OCI-LY7 (cell line): ENCODE data around the gene ECD. TPM values are rescaled to one million over a fixed set of nuclear protein-coding genes. Genes with fewer than 3 reads are reported as not detected.

Experiments used
- BruUV-seq: library from RNA; stranded (reverse); fragments of 400-500 nt; replicated peaks from 2 replicates; lab custom pipeline; 2021; lab: Mats Ljungman, UMichigan
- CTCF ChIA-PET: fragments of 300-600 bp; sonication (Branson Sonifier 250); formaldehyde crosslinking; loops from one replicate; lab custom pipeline; 2022; ENCODE audit warnings: antibody characterized with exemption; ENCODE audit not compliant: unreplicated experiment; lab: Charles Lee
- POLR2A ChIA-PET: fragments of 300-600 bp; sonication (Branson Sonifier 250); formaldehyde crosslinking; loops from one replicate; lab custom pipeline; 2022; ENCODE audit warnings: antibody characterized with exemption; lab: Charles Lee
- DNase-seq: peaks from one replicate; pipeline ENCODE4 v3.0.0-alpha.2; 2015; ENCODE audit warnings: low spot score
- H2AFZ ChIP-seq: fragments of 200-600 bp; sonication (generic), shearing (Covaris generic); 2 replicates; pipeline ENCODE4 v1.6.1; 2014; ENCODE audit warnings: mild to moderate bottlenecking, antibody characterized with exemption, low read length, moderate library complexity
- H3K27ac ChIP-seq: fragments of 200-600 bp; sonication (generic); 2 replicates; pipeline ENCODE4 v1.5.1; 2014; ENCODE audit warnings: mixed run types, low read depth, mild to moderate bottlenecking, moderate library complexity, low read length, inconsistent platforms; ENCODE audit not compliant: poor library complexity, severe bottlenecking
- H3K36me3 ChIP-seq: fragments of 200-600 bp; sonication (generic); 2 replicates; pipeline ENCODE4 v1.6.1; 2014; ENCODE audit warnings: mild to moderate bottlenecking, antibody characterized with exemption, low read length, moderate library complexity, mixed read lengths; ENCODE audit not compliant: insufficient read depth
- H3K4me1 ChIP-seq: fragments of 200-600 bp; sonication (generic); 2 replicates; pipeline ENCODE4 v1.5.1; 2014; ENCODE audit warnings: mild to moderate bottlenecking, low read length; ENCODE audit not compliant: insufficient read depth, poor library complexity, severe bottlenecking
- H3K4me2 ChIP-seq: fragments of 200-600 bp; sonication (generic); 2 replicates; pipeline ENCODE4 v1.6.1; 2014; ENCODE audit warnings: mild to moderate bottlenecking, low read length
- H3K4me3 ChIP-seq: fragments of 200-600 bp; sonication (generic); 2 replicates; pipeline ENCODE4 v1.5.1; 2014; ENCODE audit warnings: mild to moderate bottlenecking, low read depth, low read length; ENCODE audit not compliant: poor library complexity, severe bottlenecking
- H3K79me2 ChIP-seq: fragments of 200-600 bp; sonication (generic); 2 replicates; pipeline ENCODE4 v1.6.1; 2016; ENCODE audit warnings: low read depth, mild to moderate bottlenecking, low read length, moderate library complexity, mixed read lengths; ENCODE audit not compliant: insufficient read depth
- H3K9me2 ChIP-seq: fragments of 200-600 bp; sonication (generic); 2 replicates; pipeline ENCODE4 v1.6.1; 2016; ENCODE audit warnings: mild to moderate bottlenecking, low read length, mixed read lengths; ENCODE audit not compliant: insufficient read depth
- H3K9me3 ChIP-seq: fragments of 200-600 bp; sonication (generic); 2 replicates; pipeline ENCODE4 v1.6.1; 2014; ENCODE audit warnings: mild to moderate bottlenecking, mixed run types, low read length, mixed read lengths
- H4K20me1 ChIP-seq: fragments of 200-600 bp; sonication (generic); 2 replicates; pipeline ENCODE4 v1.6.1; 2014; ENCODE audit warnings: mild to moderate bottlenecking, antibody characterized with exemption, low read length, moderate library complexity, mixed read lengths; ENCODE audit not compliant: insufficient read depth
- EZH2phosphoT487 ChIP-seq: fragments of 200-600 bp; sonication (generic); IDR thresholded peaks from 2 replicates; pipeline ENCODE4 v1.6.1; 2018; ENCODE audit warnings: low read depth, borderline replicate concordance, mild to moderate bottlenecking, mixed run types, antibody characterized with exemption, low read length, moderate library complexity, mixed read lengths
- intact Hi-C: fragments of 100-400 bp; cut with micrococcal nuclease; formaldehyde crosslinking; loops from one replicate; pipeline ENCODE4 v1.10.0; 2022; ENCODE audit not compliant: unreplicated experiment
- total RNA-seq, 2 experiments: library from RNA; depleted of rRNA in 1 of 2; stranded (reverse); fragments of >200 nt in 1 of 2; shearing (Covaris generic) in 1 of 2; gene quantifications; 2 replicates each; pipeline ENCODE4 v1.2.3, GENCODE V29; 2014 to 2022
- TF ChIP-seq, protein P1 (sequence below): fragments of 200-600 bp; sonication (generic); conservative IDR thresholded peaks from 2 replicates; pipeline ENCODE4 v1.5.1; 2014; ENCODE audit warnings: mild to moderate bottlenecking, antibody characterized with exemption, low read length, moderate library complexity, mixed read lengths

The ECD gene
- total RNA-seq, 2 experiments from 2014 or later, result 24.6 to 26.0 TPM

DNA sequence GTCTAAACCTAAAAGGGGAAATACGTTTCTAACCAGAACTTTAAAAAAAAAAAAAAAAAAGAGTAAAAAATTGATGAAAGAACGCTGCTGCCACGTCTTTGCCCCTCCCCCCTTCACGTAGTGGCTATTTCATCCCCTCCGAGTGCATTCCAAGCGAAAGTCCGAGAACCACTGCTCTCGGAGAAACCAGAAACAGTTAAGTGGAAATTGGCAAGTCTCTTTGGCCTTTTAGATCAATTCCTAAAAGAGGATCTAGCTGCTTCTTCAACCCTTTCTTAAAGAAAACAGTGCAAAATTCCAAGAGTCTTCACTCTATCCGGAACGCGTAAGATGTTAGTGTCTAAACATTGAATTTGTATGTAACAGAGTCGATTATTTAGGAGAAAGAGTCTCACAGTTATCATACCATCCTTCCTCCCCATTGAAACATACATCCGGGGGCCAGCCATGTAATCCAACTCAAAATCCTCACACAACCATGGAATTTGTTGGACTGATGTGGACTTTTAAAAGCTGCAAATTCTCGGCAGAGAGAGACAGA lies 72.3 kb downstream of the ECD start:
- POLR2A ChIA-PET, result interaction anchor here (0.5 to 3.3 kb wide), 27 partner anchors 11 to 1815 kb away, joined by 3 to 23 read pairs (median 4); partner anchors contain the start of genes DNAJC9, FAM149B1 and NUDT13
- peaks cover 49% of the 10 kb centered on the region for H3K79me2 ChIP-seq
- peak; percentile 52 for DNase-seq
- intact Hi-C loops, result loop anchor here (2.0 to 5.0 kb wide), 3 partner anchors 63 to 531 kb away; partner anchors contain the start of gene DNAJC9
- H3K4me1 ChIP-seq, result peaks cover 23% of the 10 kb centered on the region
- H3K36me3 ChIP-seq, result peaks cover 14% of the 10 kb centered on the region
- peak overlapping the region; percentile 73 for H3K27ac ChIP-seq
- no TSS peak for BruUV-seq
- peak overlapping the region; percentile 92; the same call in 1 of the 2 replicates for H2AFZ ChIP-seq
- TF ChIP-seq, protein P1, sequence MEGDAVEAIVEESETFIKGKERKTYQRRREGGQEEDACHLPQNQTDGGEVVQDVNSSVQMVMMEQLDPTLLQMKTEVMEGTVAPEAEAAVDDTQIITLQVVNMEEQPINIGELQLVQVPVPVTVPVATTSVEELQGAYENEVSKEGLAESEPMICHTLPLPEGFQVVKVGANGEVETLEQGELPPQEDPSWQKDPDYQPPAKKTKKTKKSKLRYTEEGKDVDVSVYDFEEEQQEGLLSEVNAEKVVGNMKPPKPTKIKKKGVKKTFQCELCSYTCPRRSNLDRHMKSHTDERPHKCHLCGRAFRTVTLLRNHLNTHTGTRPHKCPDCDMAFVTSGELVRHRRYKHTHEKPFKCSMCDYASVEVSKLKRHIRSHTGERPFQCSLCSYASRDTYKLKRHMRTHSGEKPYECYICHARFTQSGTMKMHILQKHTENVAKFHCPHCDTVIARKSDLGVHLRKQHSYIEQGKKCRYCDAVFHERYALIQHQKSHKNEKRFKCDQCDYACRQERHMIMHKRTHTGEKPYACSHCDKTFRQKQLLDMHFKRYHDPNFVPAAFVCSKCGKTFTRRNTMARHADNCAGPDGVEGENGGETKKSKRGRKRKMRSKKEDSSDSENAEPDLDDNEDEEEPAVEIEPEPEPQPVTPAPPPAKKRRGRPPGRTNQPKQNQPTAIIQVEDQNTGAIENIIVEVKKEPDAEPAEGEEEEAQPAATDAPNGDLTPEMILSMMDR, result no peak
- no peak for TF ChIP-seq EZH2phosphoT487
- H3K4me2 ChIP-seq, result peak overlapping the region; percentile 87
- CTCF ChIA-PET, result interaction anchor here (1.2 kb wide), 1 partner anchor 27 kb away, joined by 3 read pairs; no protein-coding TSS in a partner anchor
- H4K20me1 ChIP-seq, result peaks cover 11% of the 10 kb centered on the region; the same call in 1 of the 2 replicates
- no peaks in the 10 kb centered on the region for H3K9me2 ChIP-seq
- no peaks in the 10 kb centered on the region for H3K9me3 ChIP-seq
- H3K4me3 ChIP-seq, result peak overlapping the region; percentile 87

DNA sequence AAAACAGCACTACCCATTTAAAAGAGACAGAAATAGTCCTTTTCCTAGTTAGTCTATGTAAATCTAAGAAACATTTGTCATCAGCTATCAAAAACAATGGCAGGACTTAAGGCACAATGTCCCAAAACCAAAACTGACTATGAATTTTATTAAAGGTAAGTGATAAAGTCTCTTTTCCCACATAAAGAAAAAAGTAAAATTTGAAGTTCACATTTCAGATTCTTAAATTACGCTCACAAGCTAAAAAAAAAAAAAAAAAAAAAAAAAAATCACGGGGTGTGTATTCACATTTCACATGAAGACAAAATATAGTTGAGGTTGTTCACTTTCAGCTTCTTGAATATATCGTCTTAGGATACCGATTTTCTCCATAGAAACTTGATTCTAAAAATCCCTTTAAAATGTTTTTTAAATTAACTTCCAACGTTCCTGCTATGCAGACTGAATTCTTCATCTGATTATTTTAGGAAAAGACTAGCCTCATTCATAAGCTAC lies 72.8 kb downstream of the ECD start:
- CTCF ChIA-PET, result interaction anchor here (1.2 kb wide), 1 partner anchor 26 kb away, joined by 3 read pairs; no protein-coding TSS in a partner anchor
- TSS peak; percentile 63 for BruUV-seq
- intact Hi-C loops, result loop anchor here (5.0 kb wide), 1 partner anchor 152 kb away; the partner anchor contains the start of gene DNAJC9
- Histone ChIP-seq H3K4me2 (peak overlapping the region; percentile 87), H3K4me3 (peak overlapping the region; percentile 87), H3K79me2 (peaks cover 54% of the 10 kb centered on the region), H3K9me3 (no peaks in the 10 kb centered on the region), H2AFZ (peak overlapping the region; percentile 92; the same call in 1 of the 2 replicates), H3K36me3 (peaks cover 13% of the 10 kb centered on the region), H3K4me1 (peaks cover 23% of the 10 kb centered on the region), H3K27ac (peak overlapping the region; percentile 73), H4K20me1 (peaks cover 11% of the 10 kb centered on the region; the same call in 1 of the 2 replicates), H3K9me2 (no peaks in the 10 kb centered on the region)
- POLR2A ChIA-PET, result interaction anchor here (0.5 to 3.3 kb wide), 20 partner anchors 12 to 1815 kb away, joined by 3 to 23 read pairs (median 4); partner anchors contain the start of genes DNAJC9 and FAM149B1
- TF ChIP-seq EZH2phosphoT487, result no peak
- TF ChIP-seq, protein P1, result no peak
- no peak for DNase-seq
